ENCODE results near the gene NEUROG1.

Gene NEUROG1

GRCh38 chr5:135564331-135564730, 28.6 kb upstream of the NEUROG1 start:
- DNase-seq (ENCODE audit: low read depth in 2 of 2, low spot score in 1 of 2): no peak

- DNase-seq (ENCODE audit: low read depth in 2 of 2, low spot score in 1 of 2): no peak
Observed at GRCh38 chr5:135561266-135561665, 25.5 kb upstream of the NEUROG1 start.

- peak; percentile 12 to 16 for DNase-seq (ENCODE audit: low read depth in 2 of 2, low spot score in 1 of 2)
Observed at GRCh38 chr5:135560858-135561257, 25.1 kb upstream of the NEUROG1 start.

GRCh38 chr5:135559354-135559753, 23.6 kb upstream of the NEUROG1 start:
- no peak for DNase-seq (ENCODE audit: low read depth in 2 of 2, low spot score in 1 of 2)

GRCh38 chr5:135557076-135557838, 21.5 kb upstream of the NEUROG1 start:
- DNase-seq (ENCODE audit: low read depth in 2 of 2, low spot score in 1 of 2): no peak

GRCh38 chr5:135556620-135557019, 20.9 kb upstream of the NEUROG1 start:
- DNase-seq (ENCODE audit: low read depth in 2 of 2, low spot score in 1 of 2): no peak

GRCh38 chr5:135555530-135555929, 19.8 kb upstream of the NEUROG1 start:
- DNase-seq (ENCODE audit: low read depth in 2 of 2, low spot score in 1 of 2): no peak

- no peak for DNase-seq (ENCODE audit: low read depth in 2 of 2, low spot score in 1 of 2)
Observed at GRCh38 chr5:135553688-135554462, 18.1 kb upstream of the NEUROG1 start.

GRCh38 chr5:135551593-135552447, 16.1 kb upstream of the NEUROG1 start:
- no peak for DNase-seq (ENCODE audit: low read depth in 2 of 2, low spot score in 1 of 2)

GRCh38 chr5:135549413-135549812, 13.6 kb upstream of the NEUROG1 start:
- no peak for DNase-seq (ENCODE audit: low read depth in 2 of 2, low spot score in 1 of 2)

GRCh38 chr5:135547590-135548254, 12.0 kb upstream of the NEUROG1 start:
- no peak for DNase-seq (ENCODE audit: low read depth in 2 of 2, low spot score in 1 of 2)

GRCh38 chr5:135546912-135547311, 11.1 kb upstream of the NEUROG1 start:
- no peak for DNase-seq (ENCODE audit: low read depth in 2 of 2, low spot score in 1 of 2)

GRCh38 chr5:135546101-135546500, 10.3 kb upstream of the NEUROG1 start:
- DNase-seq (ENCODE audit: low read depth in 2 of 2, low spot score in 1 of 2): no peak

GRCh38 chr5:135545099-135545498, 9.3 kb upstream of the NEUROG1 start:
- DNase-seq (ENCODE audit: low read depth in 2 of 2, low spot score in 1 of 2): no peak

GRCh38 chr5:135543485-135544304, 7.9 kb upstream of the NEUROG1 start:
- no peak for DNase-seq (ENCODE audit: low read depth in 2 of 2, low spot score in 1 of 2)

- no peak for DNase-seq (ENCODE audit: low read depth in 2 of 2, low spot score in 1 of 2)
Observed at GRCh38 chr5:135543001-135543484, 7.3 kb upstream of the NEUROG1 start.

- no peak for DNase-seq (ENCODE audit: low read depth in 2 of 2, low spot score in 1 of 2)
Observed at GRCh38 chr5:135541807-135542502, 6.2 kb upstream of the NEUROG1 start.

- no peak for DNase-seq (ENCODE audit: low read depth in 2 of 2, low spot score in 1 of 2)
Observed at GRCh38 chr5:135539430-135540005, 3.8 kb upstream of the NEUROG1 start.

GRCh38 chr5:135538261-135538660, 2.5 kb upstream of the NEUROG1 start:
- no peak for DNase-seq (ENCODE audit: low read depth in 2 of 2, low spot score in 1 of 2)
